ENCODE results near the gene SIAH2. TPM values are rescaled to one million over a fixed set of nuclear protein-coding genes. Genes with fewer than 3 reads are reported as not detected.

The SIAH2 gene
- total RNA-seq, 1 experiment from 2014 or later: 17.1 TPM

DNA sequence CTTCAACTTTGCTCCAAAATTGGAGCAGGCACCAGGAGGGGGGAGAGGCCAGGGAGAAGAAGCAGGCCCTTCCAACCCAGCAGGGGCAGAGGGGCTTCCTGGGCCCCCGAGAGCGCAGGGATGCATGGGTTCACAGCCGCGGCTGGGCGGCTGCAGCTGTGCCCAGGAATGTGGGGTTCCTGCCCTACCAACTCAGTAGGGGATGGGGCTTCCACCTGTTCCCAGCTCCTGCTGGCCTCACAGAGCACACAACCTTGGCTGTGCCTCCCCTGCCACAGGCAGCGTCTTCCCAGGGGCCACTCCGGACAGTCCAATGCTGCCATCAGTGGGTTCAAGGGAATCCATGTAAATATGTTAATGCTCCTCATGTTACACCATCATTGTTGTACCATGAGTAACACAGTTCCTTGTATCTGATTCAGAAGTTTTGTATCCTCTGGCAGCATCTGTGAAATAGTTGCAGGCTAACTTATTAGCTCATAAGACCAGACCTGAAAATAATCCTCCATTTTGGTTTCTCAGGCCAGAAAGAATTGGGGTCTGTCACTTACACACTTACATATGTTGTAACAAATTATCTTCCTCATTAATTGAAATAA, 12.1 kb upstream of the SIAH2 start:
- ChIA-PET CTCF (interaction anchor here (1.3 kb wide), 1 partner anchor 13 kb away, joined by 7 read pairs; no protein-coding TSS in a partner anchor), POLR2A (interaction anchor here (0.7 kb wide), 1 partner anchor 726 kb away, joined by 3 read pairs; no protein-coding TSS in a partner anchor)
- Mint-ChIP-seq H3K4me3 (no peak overlapping the region), H3K36me3 (no peaks in the 10 kb centered on the region), H3K27me3 (ENCODE audit: low read depth) (no peaks in the 10 kb centered on the region; the same call in 1 of the 2 replicates), H3K9me3 (peaks cover 4% of the 10 kb centered on the region), H3K27ac (no peak overlapping the region), H3K4me1 (no peaks in the 10 kb centered on the region)
- TF ChIP-seq, protein P1, sequence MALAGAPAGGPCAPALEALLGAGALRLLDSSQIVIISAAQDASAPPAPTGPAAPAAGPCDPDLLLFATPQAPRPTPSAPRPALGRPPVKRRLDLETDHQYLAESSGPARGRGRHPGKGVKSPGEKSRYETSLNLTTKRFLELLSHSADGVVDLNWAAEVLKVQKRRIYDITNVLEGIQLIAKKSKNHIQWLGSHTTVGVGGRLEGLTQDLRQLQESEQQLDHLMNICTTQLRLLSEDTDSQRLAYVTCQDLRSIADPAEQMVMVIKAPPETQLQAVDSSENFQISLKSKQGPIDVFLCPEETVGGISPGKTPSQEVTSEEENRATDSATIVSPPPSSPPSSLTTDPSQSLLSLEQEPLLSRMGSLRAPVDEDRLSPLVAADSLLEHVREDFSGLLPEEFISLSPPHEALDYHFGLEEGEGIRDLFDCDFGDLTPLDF (CRISPR knock-in tag; IDR thresholded peaks at IDR 0.05): no peak
- no peak for TF ChIP-seq TEAD4 (CRISPR knock-in tag; IDR thresholded peaks at IDR 0.05)
- TF ChIP-seq, protein P2, sequence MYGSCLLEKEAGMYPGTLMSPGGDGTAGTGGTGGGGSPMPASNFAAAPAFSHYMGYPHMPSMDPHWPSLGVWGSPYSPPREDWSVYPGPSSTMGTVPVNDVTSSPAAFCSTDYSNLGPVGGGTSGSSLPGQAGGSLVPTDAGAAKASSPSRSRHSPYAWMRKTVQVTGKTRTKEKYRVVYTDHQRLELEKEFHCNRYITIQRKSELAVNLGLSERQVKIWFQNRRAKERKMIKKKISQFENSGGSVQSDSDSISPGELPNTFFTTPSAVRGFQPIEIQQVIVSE (CRISPR knock-in tag; IDR thresholded peaks at IDR 0.05; ENCODE audit: borderline replicate concordance): no peak
- TF ChIP-seq, protein P3, sequence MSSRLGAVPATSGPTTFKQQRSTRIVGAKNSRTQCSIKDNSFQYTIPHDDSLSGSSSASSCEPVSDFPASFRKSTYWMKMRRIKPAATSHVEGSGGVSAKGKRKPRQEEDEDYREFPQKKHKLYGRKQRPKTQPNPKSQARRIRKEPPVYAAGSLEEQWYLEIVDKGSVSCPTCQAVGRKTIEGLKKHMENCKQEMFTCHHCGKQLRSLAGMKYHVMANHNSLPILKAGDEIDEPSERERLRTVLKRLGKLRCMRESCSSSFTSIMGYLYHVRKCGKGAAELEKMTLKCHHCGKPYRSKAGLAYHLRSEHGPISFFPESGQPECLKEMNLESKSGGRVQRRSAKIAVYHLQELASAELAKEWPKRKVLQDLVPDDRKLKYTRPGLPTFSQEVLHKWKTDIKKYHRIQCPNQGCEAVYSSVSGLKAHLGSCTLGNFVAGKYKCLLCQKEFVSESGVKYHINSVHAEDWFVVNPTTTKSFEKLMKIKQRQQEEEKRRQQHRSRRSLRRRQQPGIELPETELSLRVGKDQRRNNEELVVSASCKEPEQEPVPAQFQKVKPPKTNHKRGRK (CRISPR knock-in tag; IDR thresholded peaks at IDR 0.05; ENCODE audit: borderline replicate concordance): no peak
- TF ChIP-seq, protein P4, sequence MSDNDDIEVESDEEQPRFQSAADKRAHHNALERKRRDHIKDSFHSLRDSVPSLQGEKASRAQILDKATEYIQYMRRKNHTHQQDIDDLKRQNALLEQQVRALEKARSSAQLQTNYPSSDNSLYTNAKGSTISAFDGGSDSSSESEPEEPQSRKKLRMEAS (CRISPR knock-in tag; IDR thresholded peaks at IDR 0.05): no peak
- DNase-seq (ENCODE audit: low spot score) (no peak), ATAC-seq (no peak)

DNA sequence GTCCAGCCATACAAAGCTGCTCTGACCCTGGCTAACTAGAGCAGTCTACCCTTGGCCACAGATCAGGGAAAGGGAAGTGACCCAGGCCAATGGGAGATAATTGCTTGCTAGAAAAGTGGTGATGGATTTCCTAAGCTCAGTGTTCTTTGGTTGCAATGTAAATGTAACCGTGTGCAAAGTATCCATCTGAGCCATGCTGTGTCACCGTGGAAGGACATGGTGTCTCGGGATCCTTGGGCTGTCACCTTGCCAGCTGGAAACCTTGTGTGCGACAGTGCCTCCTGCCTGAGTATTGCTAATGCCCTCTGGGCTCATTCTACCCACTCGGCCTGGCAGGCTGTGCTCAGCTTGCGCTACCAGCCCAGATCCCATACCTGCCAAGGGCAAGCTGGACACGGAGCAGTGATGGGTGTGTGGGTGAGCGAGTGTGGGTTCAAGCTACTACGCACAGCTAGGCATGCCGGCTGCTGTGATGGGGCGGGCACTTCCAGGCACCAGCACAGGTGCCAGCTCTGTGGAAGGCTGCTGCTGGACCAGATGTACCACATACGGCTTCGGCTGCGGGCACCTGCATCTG, 10.7 kb upstream of the SIAH2 start:
- Mint-ChIP-seq H3K4me3 (no peak overlapping the region), H3K4me1 (no peaks in the 10 kb centered on the region), H3K27me3 (ENCODE audit: low read depth) (no peaks in the 10 kb centered on the region; the same call in 1 of the 2 replicates), H3K36me3 (no peaks in the 10 kb centered on the region), H3K9me3 (peaks cover 4% of the 10 kb centered on the region), H3K27ac (no peak overlapping the region)
- CTCF ChIA-PET: no interaction called here
- POLR2A ChIA-PET: interaction anchor here (1.4 kb wide), 1 partner anchor 51 kb away, joined by 3 read pairs; no protein-coding TSS in a partner anchor
- DNase-seq (ENCODE audit: low spot score): no peak
- no peak for ATAC-seq
- TF ChIP-seq, protein P5, sequence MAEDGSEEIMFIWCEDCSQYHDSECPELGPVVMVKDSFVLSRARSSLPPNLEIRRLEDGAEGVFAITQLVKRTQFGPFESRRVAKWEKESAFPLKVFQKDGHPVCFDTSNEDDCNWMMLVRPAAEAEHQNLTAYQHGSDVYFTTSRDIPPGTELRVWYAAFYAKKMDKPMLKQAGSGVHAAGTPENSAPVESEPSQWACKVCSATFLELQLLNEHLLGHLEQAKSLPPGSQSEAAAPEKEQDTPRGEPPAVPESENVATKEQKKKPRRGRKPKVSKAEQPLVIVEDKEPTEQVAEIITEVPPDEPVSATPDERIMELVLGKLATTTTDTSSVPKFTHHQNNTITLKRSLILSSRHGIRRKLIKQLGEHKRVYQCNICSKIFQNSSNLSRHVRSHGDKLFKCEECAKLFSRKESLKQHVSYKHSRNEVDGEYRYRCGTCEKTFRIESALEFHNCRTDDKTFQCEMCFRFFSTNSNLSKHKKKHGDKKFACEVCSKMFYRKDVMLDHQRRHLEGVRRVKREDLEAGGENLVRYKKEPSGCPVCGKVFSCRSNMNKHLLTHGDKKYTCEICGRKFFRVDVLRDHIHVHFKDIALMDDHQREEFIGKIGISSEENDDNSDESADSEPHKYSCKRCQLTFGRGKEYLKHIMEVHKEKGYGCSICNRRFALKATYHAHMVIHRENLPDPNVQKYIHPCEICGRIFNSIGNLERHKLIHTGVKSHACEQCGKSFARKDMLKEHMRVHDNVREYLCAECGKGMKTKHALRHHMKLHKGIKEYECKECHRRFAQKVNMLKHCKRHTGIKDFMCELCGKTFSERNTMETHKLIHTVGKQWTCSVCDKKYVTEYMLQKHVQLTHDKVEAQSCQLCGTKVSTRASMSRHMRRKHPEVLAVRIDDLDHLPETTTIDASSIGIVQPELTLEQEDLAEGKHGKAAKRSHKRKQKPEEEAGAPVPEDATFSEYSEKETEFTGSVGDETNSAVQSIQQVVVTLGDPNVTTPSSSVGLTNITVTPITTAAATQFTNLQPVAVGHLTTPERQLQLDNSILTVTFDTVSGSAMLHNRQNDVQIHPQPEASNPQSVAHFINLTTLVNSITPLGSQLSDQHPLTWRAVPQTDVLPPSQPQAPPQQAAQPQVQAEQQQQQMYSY (CRISPR knock-in tag; IDR thresholded peaks at IDR 0.05): no peak
- TF ChIP-seq NR1H2 (CRISPR knock-in tag; IDR thresholded peaks at IDR 0.05) (no peak), NR3C1 (CRISPR knock-in tag; conservative IDR thresholded peaks at IDR 0.05; ENCODE audit: low read depth) (no peak), ZNF263 (CRISPR knock-in tag; IDR thresholded peaks at IDR 0.05; ENCODE audit: low read depth) (no peak), NFATC4 (CRISPR knock-in tag; IDR thresholded peaks at IDR 0.05) (no peak), EMX1 (CRISPR knock-in tag; IDR thresholded peaks at IDR 0.05) (no peak), SMAD3 (CRISPR knock-in tag; IDR thresholded peaks at IDR 0.05; ENCODE audit: borderline replicate concordance) (no peak), FOXP1 (CRISPR knock-in tag; IDR thresholded peaks at IDR 0.05; ENCODE audit: borderline replicate concordance) (no peak), OVOL2 (CRISPR knock-in tag; IDR thresholded peaks at IDR 0.05; ENCODE audit: borderline replicate concordance) (no peak), RELA (CRISPR knock-in tag; IDR thresholded peaks at IDR 0.05; ENCODE audit: borderline replicate concordance) (no peak)
- TF ChIP-seq, protein P6, sequence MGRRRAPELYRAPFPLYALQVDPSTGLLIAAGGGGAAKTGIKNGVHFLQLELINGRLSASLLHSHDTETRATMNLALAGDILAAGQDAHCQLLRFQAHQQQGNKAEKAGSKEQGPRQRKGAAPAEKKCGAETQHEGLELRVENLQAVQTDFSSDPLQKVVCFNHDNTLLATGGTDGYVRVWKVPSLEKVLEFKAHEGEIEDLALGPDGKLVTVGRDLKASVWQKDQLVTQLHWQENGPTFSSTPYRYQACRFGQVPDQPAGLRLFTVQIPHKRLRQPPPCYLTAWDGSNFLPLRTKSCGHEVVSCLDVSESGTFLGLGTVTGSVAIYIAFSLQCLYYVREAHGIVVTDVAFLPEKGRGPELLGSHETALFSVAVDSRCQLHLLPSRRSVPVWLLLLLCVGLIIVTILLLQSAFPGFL (CRISPR knock-in tag; IDR thresholded peaks at IDR 0.05; ENCODE audit: borderline replicate concordance): no peak

Measured in WTC11 (cell line).